ENCODE measurements around the gene PIP4K2C.
"Not testable (repeated sequence)": the region's sequence is repeated elsewhere in the genome, so short reads cannot be mapped to it uniquely, and the experiment has no call there.

The PIP4K2C gene

DNA sequence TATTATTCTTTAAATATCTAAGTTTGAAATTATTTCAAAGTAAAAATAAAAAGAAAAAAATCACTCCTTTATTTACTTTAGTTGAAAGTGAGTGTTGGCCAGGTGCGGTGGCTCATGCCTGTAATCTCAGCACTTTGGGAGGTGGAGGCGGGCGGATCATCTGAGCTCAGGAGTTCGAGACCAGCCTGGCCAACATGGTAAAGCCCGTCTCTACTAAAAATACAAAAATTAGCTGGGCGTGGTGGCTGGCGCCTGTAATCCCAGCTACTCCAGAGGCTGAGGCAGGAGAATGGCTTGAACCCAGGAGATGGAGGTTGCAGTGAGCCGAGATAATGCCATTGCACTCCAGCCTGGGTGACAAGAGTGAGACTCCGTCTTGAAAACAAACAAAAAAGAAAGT is 45.7 kb downstream of the PIP4K2C start:
- not testable (repeated sequence) for DNase-seq (ENCODE audit: low read depth)

DNA sequence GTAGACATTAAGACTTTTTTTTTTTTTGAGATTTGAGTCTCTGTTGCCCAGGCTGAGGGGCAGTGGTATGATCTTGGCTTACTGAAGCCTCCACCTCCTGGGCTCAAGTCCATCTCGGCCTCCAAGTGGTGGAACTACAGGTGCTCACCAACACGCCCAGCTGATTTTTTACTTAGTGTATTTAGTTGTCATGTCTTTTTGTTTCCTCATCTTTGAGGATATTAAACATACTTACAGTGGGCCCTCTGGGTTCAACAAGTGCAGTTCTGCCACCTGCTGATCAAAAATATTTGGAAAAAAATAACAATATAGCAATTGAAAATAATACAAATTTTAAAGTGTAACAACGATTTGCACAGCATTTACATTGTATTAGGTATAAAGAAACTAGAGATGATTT is 46.4 kb downstream of the PIP4K2C start:
- no peak for DNase-seq (ENCODE audit: low read depth)

DNA sequence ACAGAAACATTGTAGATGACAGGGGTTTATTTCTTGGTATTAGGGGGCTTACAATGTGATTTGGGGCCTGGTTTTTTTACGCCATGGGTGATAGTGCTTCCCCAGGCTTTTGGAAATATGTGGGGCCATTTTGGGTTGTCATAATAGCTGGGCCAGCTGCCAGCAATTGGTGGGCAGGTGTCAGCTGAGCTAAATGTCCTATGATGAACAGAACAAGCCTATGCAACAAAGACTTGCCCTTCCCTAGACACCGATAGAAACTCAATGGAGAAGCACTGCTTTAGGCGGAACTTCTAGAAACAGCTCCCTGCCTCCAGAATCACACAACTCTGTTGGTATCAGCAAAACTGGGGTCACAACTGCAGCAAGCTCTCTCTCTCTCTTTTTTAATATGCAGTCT is 47.1 kb downstream of the PIP4K2C start:
- DNase-seq (ENCODE audit: low read depth): no peak

DNA sequence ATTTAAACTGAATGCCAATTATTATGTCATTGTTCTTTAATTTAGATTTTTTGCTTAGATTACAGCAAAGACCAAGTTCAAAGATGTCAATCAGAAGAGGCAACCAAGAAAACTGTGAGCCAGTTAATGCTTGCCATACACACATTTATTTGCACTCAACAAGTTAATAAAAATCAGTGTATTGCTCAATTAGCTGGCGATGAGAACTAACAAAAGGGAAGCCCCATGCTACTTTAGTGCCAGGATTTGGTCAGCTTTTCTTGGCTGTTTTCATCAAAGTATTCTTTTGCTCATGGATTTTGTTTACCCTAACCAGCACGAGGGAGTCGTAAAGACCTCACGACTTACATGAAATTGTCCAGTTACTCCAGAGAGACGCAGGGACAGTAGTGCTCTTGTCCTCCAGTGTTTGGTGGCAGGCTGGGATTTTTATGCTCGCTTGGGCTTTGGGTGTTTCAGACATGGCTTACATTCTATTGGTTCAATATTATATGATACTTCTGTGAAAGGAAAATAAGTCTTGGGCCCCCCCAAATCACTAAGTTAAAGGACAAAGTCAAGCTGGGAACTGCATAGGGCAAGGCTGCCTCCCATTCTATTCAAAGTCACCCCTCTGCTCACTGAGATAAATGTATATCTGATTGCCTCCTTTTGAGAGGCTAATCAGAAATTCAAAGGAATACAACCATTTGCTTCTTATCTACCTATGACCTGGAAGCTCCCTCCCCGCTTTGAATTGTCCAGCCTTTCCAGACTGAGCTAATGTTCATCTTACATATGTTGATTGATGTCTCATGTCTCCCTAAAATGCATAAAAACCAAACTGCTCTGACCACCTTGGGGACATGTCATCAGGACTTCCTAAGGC is 49.4 kb downstream of the PIP4K2C start:
- no peak for DNase-seq (ENCODE audit: low read depth)

DNA sequence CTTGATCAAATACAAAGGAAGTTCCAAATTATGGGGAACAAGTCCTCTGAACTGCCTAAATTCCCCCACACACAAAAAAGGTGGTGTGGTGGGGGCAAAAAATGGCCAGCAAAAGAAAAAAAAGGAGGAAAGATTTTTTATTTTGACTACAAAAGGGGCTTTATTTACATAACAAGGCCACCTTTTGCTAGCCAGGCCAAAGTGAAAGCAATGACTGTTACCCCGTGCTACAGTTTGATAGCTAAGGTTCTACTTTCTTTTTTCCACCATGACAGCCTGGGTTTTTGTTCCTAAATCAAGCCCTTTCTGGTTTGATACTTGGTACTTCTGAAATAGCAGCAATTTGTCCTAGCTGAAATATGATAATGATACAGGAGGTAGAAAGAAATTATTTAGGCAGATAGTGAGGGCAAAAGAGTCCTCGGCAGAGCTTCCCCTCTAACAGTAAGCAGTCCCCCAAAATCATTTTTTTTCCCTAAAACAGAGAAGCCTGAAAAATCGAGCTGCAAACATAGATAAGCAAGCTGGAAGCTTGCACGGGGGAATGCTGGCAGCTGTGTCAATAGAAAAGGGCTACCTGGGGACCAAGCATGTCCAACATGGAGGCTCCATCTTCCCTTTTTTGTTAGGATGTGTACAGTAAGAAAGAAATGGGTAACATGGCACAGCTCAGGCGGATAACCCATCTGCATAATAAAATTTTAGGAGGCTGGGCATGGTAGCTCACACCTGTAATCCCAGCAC is 50.9 kb downstream of the PIP4K2C start:
- no peak for DNase-seq (ENCODE audit: low read depth)

DNA sequence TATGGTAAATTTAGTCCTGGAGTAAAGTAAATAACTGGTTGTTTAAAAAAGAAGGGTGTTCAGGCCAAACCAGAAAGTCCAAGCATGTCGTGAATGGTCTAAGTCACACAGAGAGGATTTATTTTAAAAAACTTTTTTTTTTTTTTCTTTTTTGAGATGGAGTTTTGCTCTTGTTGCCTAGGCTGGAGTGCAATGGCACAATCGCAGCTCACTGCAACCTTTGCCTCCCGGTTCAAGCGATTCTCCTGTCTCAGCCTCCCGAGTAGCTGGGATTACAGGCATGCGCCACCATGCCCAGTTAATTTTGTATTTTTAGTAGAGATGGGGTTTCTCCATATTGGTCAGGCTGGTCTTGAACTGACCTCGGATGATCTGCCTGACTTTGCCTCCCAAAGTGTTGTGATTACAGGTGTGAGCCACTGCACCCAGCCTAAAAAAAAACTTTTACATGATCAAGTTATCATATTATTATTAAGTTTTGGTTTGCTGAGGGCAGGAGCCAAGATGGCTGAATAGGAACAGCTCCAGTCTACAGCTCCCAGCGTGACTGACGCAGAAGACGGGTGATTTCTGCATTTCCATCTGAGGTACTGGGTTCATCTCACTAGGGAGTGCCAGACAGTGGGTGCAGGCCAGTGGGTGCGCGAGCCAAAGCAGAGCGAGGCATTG is 55.1 kb downstream of the PIP4K2C start:
- not testable (repeated sequence) for DNase-seq (ENCODE audit: low read depth)

DNA sequence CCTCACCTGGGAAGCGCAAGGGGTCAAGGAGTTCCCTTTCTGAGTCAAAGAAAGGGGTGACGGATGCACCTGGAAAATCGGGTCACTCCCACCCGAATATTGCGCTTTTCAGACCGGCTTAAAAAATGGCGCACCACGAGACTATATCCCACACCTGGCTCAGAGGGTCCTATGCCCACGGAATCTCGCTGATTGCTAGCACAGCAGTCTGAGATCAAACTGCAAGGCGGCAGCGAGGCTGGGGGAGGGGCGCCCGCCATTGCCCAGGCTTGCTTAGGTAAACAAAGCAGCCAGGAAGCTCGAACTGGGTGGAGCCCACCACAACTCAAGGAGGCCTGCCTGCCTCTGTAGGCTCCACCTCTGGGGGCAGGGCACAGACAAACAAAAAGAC is 55.7 kb downstream of the PIP4K2C start:
- DNase-seq (ENCODE audit: low read depth): not testable (repeated sequence)

Measured in EH (cell line).